GM12875 (cell line): ENCODE data around the gene ZDHHC14.

Source experiments
- H3K4me3 ChIP-seq: one replicate; pipeline ENCODE4 v1.5.1; 2011; ENCODE audit warnings: low read depth, low read length, control low read depth
- CTCF ChIP-seq: IDR thresholded peaks from 2 replicates; pipeline ENCODE4 v1.5.1; 2011; ENCODE audit warnings: low read depth, mild to moderate bottlenecking, control low read depth, inconsistent platforms, low read length, moderate library complexity, borderline replicate concordance; ENCODE audit not compliant: insufficient read depth

Gene ZDHHC14

GRCh38 chr6:157625764-157626163 is 244.8 kb downstream of the ZDHHC14 start:
- H3K4me3 ChIP-seq, result no peak overlapping the region
- TF ChIP-seq CTCF, result no peak

GRCh38 chr6:157627195-157627966 is 246.4 kb downstream of the ZDHHC14 start:
- TF ChIP-seq CTCF, result no peak
- H3K4me3 ChIP-seq, result no peak overlapping the region

GRCh38 chr6:157628463-157628862 is 247.5 kb downstream of the ZDHHC14 start:
- no peak for TF ChIP-seq CTCF

GRCh38 chr6:157629220-157629619 is 248.2 kb downstream of the ZDHHC14 start:
- no peak overlapping the region for H3K4me3 ChIP-seq
- TF ChIP-seq CTCF, result no peak

More at GRCh38 chr6:157628463-157628862, 247.5 kb downstream of the ZDHHC14 start:
- no peak overlapping the region for H3K4me3 ChIP-seq

- no peak overlapping the region for H3K4me3 ChIP-seq
- TF ChIP-seq CTCF, result no peak
These were observed 249.6 kb downstream of the ZDHHC14 start for GRCh38 chr6:157630463-157631080.

- no peak overlapping the region for H3K4me3 ChIP-seq
- TF ChIP-seq CTCF, result no peak
These were observed 250.4 kb downstream of the ZDHHC14 start for GRCh38 chr6:157631412-157631811.
